B cell (primary cell): ENCODE data around the gene PSD. TPM values are rescaled to one million over a fixed set of nuclear protein-coding genes. Genes with fewer than 3 reads are reported as not detected.
A peak's percentile ranks its signal among the peaks of the same experiment; 100 is the strongest.

Experiments used
- ATAC-seq: fragments of 200-7000 bp; cut with Tn5 transposase; one replicate; pipeline ENCODE4 v1.10.0; 2021; ENCODE audit warnings: low read depth, mild to moderate bottlenecking, moderate number of reproducible peaks, moderate library complexity
- CTCF ChIA-PET: fragments of 350-600 bp; sonication (Branson Sonifier 250); formaldehyde crosslinking; loops from one replicate; lab custom pipeline; 2021; ENCODE audit warnings: antibody characterized with exemption, inconsistent platforms; lab: Charles Lee
- POLR2A ChIA-PET: fragments of 350-600 bp; sonication (Branson Sonifier 250); formaldehyde crosslinking; loops from one replicate; lab custom pipeline; 2021; ENCODE audit warnings: antibody characterized with exemption; lab: Charles Lee
- DNase-seq: peaks from one replicate; pipeline ENCODE4 v3.0.0; 2013
- H2AFZ ChIP-seq: 2 replicates; pipeline ENCODE4 v1.6.1; 2012; ENCODE audit warnings: mild to moderate bottlenecking, low read depth, low read length; ENCODE audit not compliant: insufficient read depth, poor library complexity, severe bottlenecking
- H3K27ac ChIP-seq, 2 donors: 1 replicate in 1 of 2; 2 replicates in 1 of 2; pipeline ENCODE4 v1.5.1; 2012 to 2013; ENCODE audit warnings: low read length in 2 of 2, mild to moderate bottlenecking in 2 of 2, moderate library complexity in 1 of 2
- H3K27me3 ChIP-seq, 4 experiments: fragments of 200-600 bp in 1 of 4; sonication (generic) in 1 of 4; replicated peaks in 1 of 4; 1 replicate in 2 of 4; 2 replicates in 2 of 4; pipeline versions ENCODE4 v1.6.1 to v1.7.0; 2013 to 2016; ENCODE audit warnings: low read length in 3 of 4, mild to moderate bottlenecking in 2 of 4, mixed read lengths in 1 of 4, moderate library complexity in 1 of 4; ENCODE audit not compliant: insufficient read depth in 4 of 4, control insufficient read depth in 3 of 4; ENCODE audit errors: control extremely low read depth in 1 of 4
- H3K36me3 ChIP-seq, 2 experiments: replicated peaks in 1 of 2; 1 replicate in 1 of 2; 2 replicates in 1 of 2; pipeline versions ENCODE4 v1.6.1 to v1.7.1; 2013; ENCODE audit warnings: low read length in 1 of 2; ENCODE audit not compliant: insufficient read depth in 2 of 2, control insufficient read depth in 1 of 2; ENCODE audit errors: control extremely low read depth in 1 of 2, extremely low read depth in 1 of 2
- H3K4me1 ChIP-seq, 2 donors: fragments of 200-600 bp in 1 of 2; sonication (generic) in 1 of 2; 1 replicate in 1 of 2; 2 replicates in 1 of 2; pipeline versions ENCODE4 v1.5.1 to v1.6.1; 2013 to 2017; ENCODE audit warnings: low read length in 2 of 2; ENCODE audit not compliant: control insufficient read depth in 2 of 2, insufficient read depth in 2 of 2
- H3K4me2 ChIP-seq: replicated peaks from 2 replicates; pipeline ENCODE3; 2012; ENCODE audit warnings: mild to moderate bottlenecking, low read depth, low read length; ENCODE audit not compliant: poor library complexity, severe bottlenecking
- H3K4me3 ChIP-seq, 5 experiments: fragments of 200-600 bp in 1 of 5; sonication (generic) in 1 of 5; 1 replicate in 3 of 5; 2 replicates in 2 of 5; pipeline versions ENCODE4 v1.5.1 to v1.7.0; 2011 to 2016; ENCODE audit warnings: low read length in 4 of 5, mild to moderate bottlenecking in 4 of 5, low read depth in 2 of 5, control low read depth in 1 of 5, moderate library complexity in 1 of 5; ENCODE audit not compliant: insufficient read depth in 1 of 5; ENCODE audit errors: control extremely low read depth in 1 of 5, extremely low read depth in 1 of 5
- H3K79me2 ChIP-seq: fragments of 200-600 bp; sonication (generic); one replicate; pipeline ENCODE4 v1.6.0; 2016; ENCODE audit warnings: low read length; ENCODE audit not compliant: control insufficient read depth, insufficient read depth
- H3K9ac ChIP-seq: fragments of 200-600 bp; sonication (generic); 2 replicates; pipeline ENCODE4 v1.6.1; 2017; ENCODE audit warnings: mild to moderate bottlenecking, low read length, moderate library complexity
- H3K9me3 ChIP-seq, 3 donors: one replicate each; pipeline versions ENCODE4 v1.6.1 to v1.7.1; 2013; ENCODE audit warnings: low read length in 2 of 3; ENCODE audit not compliant: control insufficient read depth in 2 of 3, insufficient read depth in 1 of 3; ENCODE audit errors: control extremely low read depth in 1 of 3
- H4K20me1 ChIP-seq: 2 replicates; pipeline ENCODE4 v1.6.0; 2012; ENCODE audit warnings: mild to moderate bottlenecking, low read length; ENCODE audit not compliant: insufficient read depth, control insufficient read depth, poor library complexity, severe bottlenecking
- H3K27ac Mint-ChIP-seq: one replicate; pipeline ENCODE4 v1.8.0; 2021; ENCODE audit warnings: mixed read lengths
- H3K27me3 Mint-ChIP-seq: one replicate; pipeline ENCODE4 v1.8.0; 2021; ENCODE audit warnings: mixed read lengths
- H3K4me1 Mint-ChIP-seq: one replicate; pipeline ENCODE4 v1.8.0; 2021; ENCODE audit warnings: mixed read lengths
- H3K4me3 Mint-ChIP-seq: one replicate; pipeline ENCODE4 v1.8.0; 2021; ENCODE audit warnings: mixed read lengths
- H3K9me3 Mint-ChIP-seq: one replicate; pipeline ENCODE4 v1.8.0; 2022; ENCODE audit warnings: mixed read lengths; ENCODE audit not compliant: insufficient read depth
- CTCF ChIP-seq: fragments of 200-600 bp; IDR thresholded peaks from one replicate; pipeline ENCODE4 v1.8.0; 2022; ENCODE audit warnings: antibody characterized with exemption, mild to moderate bottlenecking
- EZH2 ChIP-seq: IDR thresholded peaks from 2 replicates; pipeline ENCODE4 v1.6.1; 2012; ENCODE audit warnings: borderline replicate concordance, low read depth, mild to moderate bottlenecking, moderate library complexity, low read length; ENCODE audit not compliant: insufficient read depth, poor library complexity, severe bottlenecking
- WGBS: methylation state at CpG from one replicate; pipeline ENCODE4 v1.1.5; 2013; ENCODE audit warnings: missing lambda C conversion rate; ENCODE audit not compliant: insufficient coverage; 5-methylcytosine and 5-hydroxymethylcytosine counted together
- intact Hi-C: fragments of 100-400 bp; cut with micrococcal nuclease; formaldehyde crosslinking; loops from one replicate; pipeline ENCODE4 v1.10.0; 2022
- polyA plus RNA-seq: library from polyadenylated mRNA; depleted of rRNA; stranded (reverse); fragments of >200 nt; gene quantifications from 2 replicates; pipeline ENCODE4 v1.2.3, GENCODE V29; 2012
- total RNA-seq, 2 donors: library from RNA; stranded (reverse); fragments of 120-200 nt in 1 of 2; gene quantifications; 1 replicate in 1 of 2; 2 replicates in 1 of 2; pipeline versions ENCODE4 v1.2.3 to v1.2.4, GENCODE V29; 2013 to 2022

Gene PSD
- total and polyA plus RNA-seq, 2 donors (not counting 1 experiment from before 2014, with no cell fraction given) = 0.52 to 0.81 TPM

DNA sequence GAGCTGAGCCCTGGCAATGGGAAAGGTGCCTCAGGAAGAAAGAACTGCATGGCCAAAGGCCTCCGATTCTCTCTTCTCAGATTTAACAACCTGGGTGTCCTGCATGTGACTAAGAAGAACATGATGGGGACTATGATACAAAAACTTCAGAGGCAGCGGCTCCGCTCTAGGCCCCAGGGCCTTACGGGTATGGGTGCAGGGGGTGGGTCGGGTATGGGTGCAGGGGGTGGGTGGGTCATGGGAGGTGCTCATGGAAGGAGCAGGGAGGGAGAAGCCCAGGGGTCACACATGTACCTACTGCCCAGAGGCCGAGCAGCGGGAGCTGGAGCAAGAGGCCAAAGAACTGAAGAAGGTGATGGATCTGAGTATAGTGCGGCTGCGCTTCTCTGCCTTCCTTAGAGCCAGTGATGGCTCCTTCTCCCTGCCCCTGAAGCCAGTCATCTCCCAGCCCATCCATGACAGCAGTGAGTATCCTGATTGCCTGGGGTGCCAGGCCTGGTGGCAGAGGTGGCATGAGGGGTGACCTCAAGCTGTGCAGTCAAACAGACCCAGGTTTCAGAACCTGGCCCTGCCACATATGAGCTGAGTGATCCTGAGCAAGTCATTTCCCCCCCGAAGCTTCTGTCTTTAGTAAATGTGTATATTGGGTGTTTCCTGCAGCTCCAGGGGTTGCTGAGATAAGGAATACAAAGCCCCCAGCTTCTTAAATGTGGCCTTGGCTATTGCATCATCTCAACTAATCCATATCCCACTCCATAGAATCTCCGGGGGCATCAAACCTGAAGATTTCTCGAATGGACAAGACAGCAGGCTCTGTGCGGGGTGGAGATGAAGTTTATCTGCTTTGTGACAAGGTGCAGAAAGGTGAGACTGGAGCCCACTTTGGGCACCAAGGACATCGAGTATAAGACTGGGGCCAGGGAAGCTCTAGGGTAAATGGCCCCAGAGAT is 21.1 kb downstream of the PSD start:
- Histone ChIP-seq H3K4me2 (peak overlapping the region; percentile 99), H4K20me1 (peaks cover 74% of the 10 kb centered on the region), H2AFZ (no peak overlapping the region), H3K4me1 (peaks cover 40 to 56% of the 10 kb centered on the region in 2 donors), H3K4me3 (peak overlapping the region in 2 of 5 experiments; percentile 99 to 100), H3K9ac (no peak overlapping the region), H3K79me2 (peaks cover 52% of the 10 kb centered on the region), H3K9me3 (no peaks in the 10 kb centered on the region), H3K27ac (peak overlapping the region; percentile 98 to 100), H3K27me3 (no peaks in the 10 kb centered on the region), H3K36me3 (peaks cover 0 to 52% of the 10 kb centered on the region in 2 experiments)
- no peaks in the 10 kb centered on the region for H3K9me3 Mint-ChIP-seq
- H3K4me1 Mint-ChIP-seq = peaks cover 51% of the 10 kb centered on the region
- 90% methylated on average over 7 of the region's 14 CpGs for WGBS
- ChIA-PET CTCF (interaction anchor here (0.9 to 8.8 kb wide), 15 partner anchors 8 to 167 kb away, joined by 3 to 108 read pairs (median 7); partner anchors contain the start of genes CUEDC2 and FBXL15), POLR2A (interaction anchor here (0.6 to 2.6 kb wide), 3 partner anchors 24 to 1484 kb away, joined by 4 to 11 read pairs (median 6); partner anchors contain the start of genes C10orf95 and FBXL15)
- peak; percentile 36 for DNase-seq
- H3K27me3 Mint-ChIP-seq = no peaks in the 10 kb centered on the region
- H3K4me3 Mint-ChIP-seq = peak overlapping the region; percentile 95
- no peak for TF ChIP-seq EZH2
- TF ChIP-seq CTCF = no peak
- peak overlapping the region; percentile 99 for H3K27ac Mint-ChIP-seq
- ATAC-seq = no peak
- intact Hi-C loops = no loop called here
